Measurements from ENCODE around the gene PARD6A. TPM values are rescaled to one million over a fixed set of nuclear protein-coding genes. Genes with fewer than 3 reads are reported as not detected.

Gene PARD6A
- total and polyA plus RNA-seq, 2 of the 13 experiments (the other 11 are each of a cell fraction or from before 2014, with no cell fraction given): 3.5 to 4.3 TPM

GRCh38 chr16:67666559-67667452 is 6.0 kb downstream of the PARD6A start, which contains the start of the genes C16orf86 and ENKD1 (continued):
- peak; percentile 34; the same call in 1 of the 2 replicates for TF ChIP-seq ZNF275 (CRISPR knock-in tag; IDR thresholded peaks at IDR 0.05; ENCODE audit: borderline replicate concordance)
- no peak for TF ChIP-seq KDM6A (CRISPR knock-in tag; IDR thresholded peaks at IDR 0.05; ENCODE audit: low read depth)
- no peak for TF ChIP-seq GZF1 (CRISPR knock-in tag; IDR thresholded peaks at IDR 0.05)
- TF ChIP-seq AGO2 (optimal IDR thresholded peaks at IDR 0.05; ENCODE audit: low read depth, low read length): no peak
- peak; percentile 49 for TF ChIP-seq E2F1 (CRISPR knock-in tag; IDR thresholded peaks at IDR 0.05)
- TF ChIP-seq ZFP82 (CRISPR knock-in tag; IDR thresholded peaks at IDR 0.05; ENCODE audit: borderline replicate concordance): 0 out of 2 replicates have a peak, but pooled peaks have one; percentile 58
- TF ChIP-seq SMAD9 (CRISPR knock-in tag; IDR thresholded peaks at IDR 0.05): no peak
- TF ChIP-seq ZNF317 (CRISPR knock-in tag; IDR thresholded peaks at IDR 0.05): 0 out of 2 replicates have a peak, but pooled peaks have one; percentile 46
- 0 out of 2 replicates have a peak, but pooled peaks have one; percentile 69 for TF ChIP-seq MAZ (IDR thresholded peaks at IDR 0.05; ENCODE audit: borderline replicate concordance, low read depth, low read length)
- TF ChIP-seq MAZ (CRISPR knock-in tag; IDR thresholded peaks at IDR 0.05; ENCODE audit: low read depth): 0 out of 2 replicates have a peak, but pooled peaks have one; percentile 11
- TF ChIP-seq SETDB1 (CRISPR knock-in tag; IDR thresholded peaks at IDR 0.05; ENCODE audit: borderline replicate concordance): no peak; the same call in 1 of the 2 replicates
- TF ChIP-seq ZNF776 (CRISPR knock-in tag; IDR thresholded peaks at IDR 0.05): peak; percentile 51; the same call in 1 of the 2 replicates
- no peak for TF ChIP-seq ZFP36 (IDR thresholded peaks at IDR 0.05; ENCODE audit: borderline replicate concordance, low read depth, low read length, partially characterized antibody)
- no peak for TF ChIP-seq ZFP36L2 (CRISPR knock-in tag; IDR thresholded peaks at IDR 0.05)
- TF ChIP-seq ZNF770 (CRISPR knock-in tag; IDR thresholded peaks at IDR 0.05): no peak
- TF ChIP-seq THAP7 (CRISPR knock-in tag; IDR thresholded peaks at IDR 0.05): 0 out of 2 replicates have a peak, but pooled peaks have one; percentile 31
- TF ChIP-seq ERF (CRISPR knock-in tag; IDR thresholded peaks at IDR 0.05): no peak; the same call in 1 of the 2 replicates
- TF ChIP-seq FOXA1 (IDR thresholded peaks at IDR 0.05): no peak
- TF ChIP-seq FOXA1 (CRISPR knock-in tag; IDR thresholded peaks at IDR 0.05): no peak
- TF ChIP-seq ZXDC (CRISPR knock-in tag; IDR thresholded peaks at IDR 0.05): no peak

Measured in HepG2 (cell line).